ENCODE results near the gene PCIF1.
A peak's percentile ranks its signal among the peaks of the same experiment; 100 is the strongest.

GRCh38 chr20:45924391-45925261 lies 9.9 kb upstream of the PCIF1 start:
- TF ChIP-seq CTCF (IDR thresholded peaks at IDR 0.05 in 8 of 11, conservative IDR thresholded peaks at IDR 0.05 in 3 of 11) (no peak), POLR2AphosphoS5 (IDR thresholded peaks at IDR 0.05) (peak in 2 of 3 donors; percentile 44 to 73)

Data from spleen (tissue), 7 donors.